NCI-H2196 (cell line): ENCODE data around the gene ZNF24.

Source experiments
- DNase-seq: peaks from one replicate; lab custom pipeline; 2025; ENCODE audit not compliant: unreplicated experiment; lab: John Stamatoyannopoulos, UW

Gene ZNF24

DNA sequence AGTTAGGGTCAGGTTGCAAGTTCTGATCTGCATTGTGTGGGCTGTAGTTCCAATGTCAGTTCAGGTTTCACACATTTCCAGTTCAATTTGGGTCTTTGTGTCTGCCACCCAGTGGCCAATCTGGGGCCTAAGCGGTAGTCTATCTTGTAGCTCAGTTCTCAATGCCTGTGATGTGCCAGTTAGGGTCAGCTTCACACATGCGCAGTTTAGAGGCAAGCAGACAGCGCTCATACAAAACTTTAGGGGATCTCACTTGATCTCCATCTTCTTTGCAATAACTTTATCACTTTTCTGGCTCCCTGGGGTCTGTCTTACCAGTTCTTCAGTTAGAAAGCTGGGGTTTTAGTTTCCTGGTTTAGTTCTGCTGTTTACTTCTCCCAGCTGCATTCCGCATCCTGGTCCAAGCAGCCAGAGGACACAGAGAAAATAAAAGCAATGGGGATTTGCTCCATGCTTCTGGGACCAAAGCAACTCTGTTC is 11.0 kb upstream of the ZNF24 start:
- peak; percentile 27 for DNase-seq

DNA sequence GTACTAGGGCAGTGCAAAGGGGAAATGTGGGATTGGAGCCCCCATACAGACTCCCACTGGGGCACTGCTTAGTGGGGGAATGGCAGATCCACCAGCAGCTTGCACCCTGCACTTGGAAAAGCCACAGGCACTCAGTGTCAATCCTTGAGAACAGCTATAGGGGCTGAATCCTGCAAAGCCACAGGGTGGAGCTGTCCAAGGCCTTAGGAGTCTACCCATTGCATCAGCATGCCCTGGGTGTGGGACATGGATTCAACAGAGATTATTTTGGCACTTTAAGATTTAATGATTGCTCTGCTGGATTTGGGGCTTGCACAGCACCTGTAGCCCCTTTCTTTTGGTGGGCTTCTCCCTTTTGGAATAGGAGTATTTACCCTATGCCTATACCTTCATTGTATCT is 8.6 kb upstream of the ZNF24 start:
- no peak for DNase-seq

DNA sequence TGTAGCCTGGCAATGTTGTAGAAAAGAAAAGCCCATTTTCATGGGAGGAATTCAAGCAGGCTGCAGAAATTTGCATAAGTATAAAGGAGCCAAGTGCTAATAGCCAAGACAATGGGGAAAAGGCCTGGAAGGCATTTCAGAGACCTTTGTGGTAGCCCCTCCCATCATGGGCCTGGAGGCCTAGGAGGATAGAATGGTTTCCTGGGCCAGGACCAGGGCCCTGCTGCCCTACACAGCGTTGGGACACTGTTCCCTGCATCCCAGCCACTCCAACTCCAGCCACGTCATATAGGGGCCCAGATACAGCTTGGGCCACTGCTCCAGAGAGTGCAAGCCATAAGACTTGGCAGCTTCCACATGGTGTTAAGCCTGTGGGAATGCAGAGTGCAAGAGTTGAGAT is 8.1 kb upstream of the ZNF24 start:
- DNase-seq: no peak

DNA sequence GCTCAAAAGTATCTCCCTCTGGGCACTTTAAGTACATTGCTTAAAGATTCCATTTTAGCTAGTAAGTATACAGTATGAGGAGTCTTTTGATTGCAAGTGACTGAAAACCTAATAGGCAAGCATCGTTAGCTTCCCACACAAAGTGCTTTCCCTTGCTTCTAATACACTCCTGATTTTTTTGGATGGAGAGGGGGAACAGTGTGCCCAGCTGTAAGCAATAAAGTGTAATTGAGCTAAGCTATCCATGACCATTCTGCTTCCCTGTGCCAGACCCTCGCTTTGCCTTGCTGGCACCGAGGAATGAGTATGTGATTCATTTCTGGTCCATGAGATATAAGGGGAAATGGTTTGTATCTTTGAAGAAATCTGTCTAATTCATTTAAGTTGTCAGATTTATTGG is 3.8 kb upstream of the ZNF24 start:
- no peak for DNase-seq

DNA sequence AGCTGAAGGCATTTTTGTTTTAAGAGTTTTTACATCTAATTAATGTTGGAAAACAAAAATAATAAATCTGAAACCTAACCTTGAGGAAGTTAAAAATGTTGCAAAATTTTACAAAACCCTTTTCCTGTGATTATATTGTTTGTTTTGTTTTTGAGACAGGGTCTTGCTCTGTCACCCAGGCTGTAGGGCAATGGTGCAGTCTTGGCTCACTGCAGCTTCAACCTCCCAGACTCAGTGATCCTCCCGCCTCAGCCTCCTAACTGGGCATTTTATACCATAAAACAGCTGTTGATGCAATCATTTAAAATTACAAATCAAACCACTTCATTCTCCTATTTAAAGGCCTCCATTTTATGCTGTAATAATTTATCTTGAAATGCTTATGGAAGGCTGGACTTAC is 1.7 kb upstream of the ZNF24 start:
- DNase-seq: no peak

DNA sequence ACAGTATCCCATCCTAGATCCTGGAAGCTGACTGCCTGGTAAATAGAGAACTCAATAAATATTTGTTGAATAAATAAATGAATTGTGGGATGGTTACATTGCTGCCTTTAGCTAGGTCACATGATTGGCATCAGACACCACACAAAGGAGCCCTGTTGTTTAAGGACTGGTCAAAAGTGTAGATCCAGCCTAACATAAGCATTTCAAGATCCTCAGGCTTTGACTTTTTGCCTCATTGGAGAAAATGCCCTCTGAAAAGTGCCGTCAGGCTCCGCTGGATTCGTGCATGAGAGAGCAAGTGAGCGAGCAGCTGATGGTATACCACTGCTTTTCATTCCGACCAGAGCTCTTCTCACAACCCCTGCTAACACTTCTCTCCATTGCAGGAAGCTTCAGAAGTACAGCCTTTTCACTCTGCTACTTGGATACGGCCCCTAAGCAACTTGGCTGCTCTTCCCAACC is 1.3 kb upstream of the ZNF24 start:
- peak; percentile 74 for DNase-seq

DNA sequence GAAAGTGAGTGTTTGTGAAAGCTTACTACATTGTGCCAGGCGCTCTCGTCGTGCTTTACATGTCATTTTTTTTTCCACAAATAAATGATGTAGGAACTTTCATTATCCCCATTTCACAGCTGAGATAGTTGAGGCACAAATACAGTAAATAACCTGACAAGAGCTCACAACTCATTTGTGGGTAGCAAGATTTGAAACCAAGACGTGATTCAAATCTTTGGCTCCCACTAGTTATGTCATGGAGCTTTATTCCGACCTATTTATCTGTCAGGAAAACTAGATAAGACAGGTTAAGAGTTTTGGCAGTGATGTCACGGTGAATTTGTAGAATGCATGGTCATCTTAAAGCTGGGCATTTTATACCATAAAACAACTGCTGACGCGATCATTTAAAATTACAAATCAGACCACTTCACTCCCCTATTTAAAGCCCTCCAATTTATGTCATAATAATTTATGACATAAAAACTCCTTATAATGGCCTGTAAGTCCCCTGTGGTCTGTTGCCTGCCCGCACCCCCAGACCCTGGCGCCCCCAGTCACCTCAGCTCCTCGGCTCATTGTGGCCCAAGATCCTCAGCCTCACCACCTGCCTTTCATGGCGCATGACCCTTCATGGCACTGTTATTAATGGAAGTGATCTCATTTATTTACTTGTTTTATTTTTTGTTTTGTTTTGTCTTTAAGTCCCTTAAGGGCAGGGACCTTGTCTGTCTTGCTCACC is 678 bp upstream of the ZNF24 start:
- peak; percentile 74 for DNase-seq

DNA sequence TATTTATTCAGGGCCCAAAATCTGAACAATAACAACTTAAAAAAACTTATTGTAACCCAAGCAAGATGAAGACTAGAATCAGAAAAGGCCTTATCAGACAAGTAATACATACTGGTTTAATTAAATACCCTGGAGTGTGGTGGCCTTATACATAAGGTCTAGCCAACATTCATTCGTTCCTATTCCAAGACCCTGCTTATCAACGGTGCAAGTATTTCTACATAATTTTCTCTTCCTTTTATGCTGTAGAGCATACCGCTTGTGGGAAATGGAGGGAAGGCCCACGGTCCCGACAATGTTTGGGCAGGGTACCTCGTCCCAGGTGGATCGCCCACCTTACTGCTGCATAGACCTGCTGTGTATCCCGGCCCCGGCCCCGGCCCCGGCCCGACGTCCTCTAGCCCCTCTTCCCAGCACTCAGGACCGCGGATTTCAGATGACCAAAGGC is 708 bp downstream of the ZNF24 start:
- DNase-seq: no peak

DNA sequence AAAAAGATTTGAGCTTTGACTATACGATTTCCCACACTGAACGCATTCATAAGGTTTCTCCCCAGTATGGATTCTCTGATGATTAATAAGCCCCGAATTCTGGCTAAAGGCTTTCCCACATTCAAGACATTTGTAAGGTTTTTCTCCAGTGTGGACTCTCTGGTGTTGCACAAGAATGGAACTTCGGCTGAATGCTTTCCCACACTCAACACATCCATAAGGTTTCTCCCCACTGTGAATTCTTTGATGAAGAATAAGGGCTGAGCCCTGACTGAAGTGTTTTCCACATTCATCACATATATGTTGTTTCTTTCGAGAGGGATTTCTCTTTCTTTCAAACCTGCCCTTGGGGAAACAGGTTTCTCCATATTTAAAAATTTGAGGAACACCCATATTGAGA is 6.9 kb downstream of the ZNF24 start:
- no peak for DNase-seq

DNA sequence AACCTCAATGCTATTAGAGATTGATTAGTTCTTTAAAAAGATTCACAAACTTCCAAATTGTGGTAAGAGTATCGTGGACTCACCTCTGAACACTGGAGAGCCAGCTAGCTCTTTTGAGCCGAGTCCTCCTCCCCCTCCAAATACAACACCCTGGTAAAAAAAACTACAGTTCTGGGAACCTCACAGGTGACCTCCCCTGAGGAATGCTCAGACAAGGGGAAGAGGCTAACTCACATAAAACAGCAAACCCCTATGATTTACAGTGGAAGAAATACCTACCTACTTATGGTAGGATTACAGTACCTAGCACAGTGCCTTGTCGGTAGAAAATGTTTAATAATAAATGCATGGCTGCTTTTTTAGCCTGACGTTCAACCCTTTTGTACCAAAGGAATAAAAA is 8.4 kb downstream of the ZNF24 start:
- DNase-seq: no peak

DNA sequence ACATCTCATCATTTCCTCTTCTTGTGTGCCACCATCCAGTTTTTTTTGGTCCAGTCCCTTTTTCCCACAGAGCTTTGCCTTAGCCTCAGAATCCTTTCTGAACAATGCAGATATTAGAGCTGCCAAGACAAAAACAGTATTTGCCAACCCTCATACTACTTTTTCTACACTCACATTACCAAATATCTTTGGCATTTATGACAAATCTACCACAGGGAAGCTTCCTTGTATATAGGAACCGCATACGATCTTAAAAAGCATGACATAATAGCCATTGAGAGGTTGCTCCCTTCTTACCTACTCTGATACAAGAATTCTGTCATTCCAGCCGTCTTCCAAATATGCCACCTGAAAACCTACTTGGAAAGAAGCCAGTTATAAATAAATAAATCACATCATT is 9.4 kb downstream of the ZNF24 start:
- no peak for DNase-seq

DNA sequence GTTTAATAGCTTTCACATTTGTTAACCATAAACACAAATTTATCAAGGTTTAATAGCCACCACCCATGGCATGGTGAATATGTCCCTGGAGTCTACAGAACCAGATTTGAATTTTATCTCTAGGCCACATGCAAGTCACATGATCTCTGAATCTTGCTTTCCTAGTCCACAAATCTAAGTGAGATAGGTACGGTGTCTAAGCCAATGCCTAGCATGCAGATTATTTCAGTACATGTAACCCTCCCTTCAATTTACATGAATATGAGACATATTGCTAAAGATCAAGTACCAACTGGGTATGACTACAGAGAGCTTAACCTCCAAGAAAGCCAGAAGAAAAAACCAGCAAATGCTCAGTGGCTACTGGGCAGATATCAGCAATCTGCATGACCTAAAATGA is 10.0 kb downstream of the ZNF24 start:
- no peak for DNase-seq

DNA sequence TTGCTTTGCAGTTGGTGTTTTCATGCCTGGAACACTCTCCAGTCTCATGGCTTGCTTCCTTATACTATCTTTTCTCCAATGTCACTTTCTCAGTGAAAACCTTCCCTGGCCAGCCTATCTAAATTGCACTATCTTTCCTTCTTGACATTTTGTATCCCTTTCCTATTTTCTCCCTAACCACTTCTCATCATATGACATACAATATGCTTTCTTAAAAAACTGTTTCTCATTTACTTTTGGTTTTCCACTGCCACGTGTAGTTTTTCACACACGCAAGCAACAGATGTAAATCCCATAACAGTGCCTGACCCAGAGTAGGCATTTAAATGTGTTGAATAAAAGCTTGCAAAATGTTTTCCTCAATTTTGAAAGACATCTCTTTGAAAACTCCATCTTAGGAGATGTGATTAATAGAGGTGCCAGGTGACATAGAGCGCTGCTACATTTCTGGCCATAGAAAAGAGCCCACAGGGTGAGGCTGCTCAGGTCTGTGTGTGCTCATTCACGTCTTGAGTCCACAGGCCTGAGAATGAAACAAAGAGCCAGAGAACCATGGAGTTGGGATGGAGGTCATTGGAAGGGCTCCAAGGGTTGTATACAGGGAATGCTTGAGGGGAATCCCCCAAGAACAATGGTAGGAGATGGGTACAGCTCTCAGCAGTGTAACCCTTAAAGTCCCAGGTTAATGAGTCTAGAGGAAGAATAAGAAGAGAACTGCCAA is 12.7 kb downstream of the ZNF24 start:
- no peak for DNase-seq

DNA sequence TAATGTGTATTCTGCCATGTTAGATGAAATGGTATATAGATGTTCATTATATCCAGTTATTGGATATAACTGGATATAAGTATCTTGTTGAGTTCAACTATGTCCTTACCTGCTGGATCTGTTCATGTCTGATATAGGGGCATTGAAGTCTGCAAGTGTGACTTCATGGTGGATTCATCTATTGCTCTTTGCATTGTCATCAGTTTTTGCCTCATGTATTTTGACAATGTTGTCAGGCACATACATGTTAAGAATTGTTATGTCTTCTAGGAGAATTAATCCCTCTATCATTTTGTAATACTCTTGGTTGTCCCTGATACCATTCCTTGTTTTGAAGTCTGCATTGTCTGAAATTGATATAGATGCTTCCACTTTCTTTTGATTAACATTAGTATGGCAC is 15.4 kb downstream of the ZNF24 start:
- no peak for DNase-seq

DNA sequence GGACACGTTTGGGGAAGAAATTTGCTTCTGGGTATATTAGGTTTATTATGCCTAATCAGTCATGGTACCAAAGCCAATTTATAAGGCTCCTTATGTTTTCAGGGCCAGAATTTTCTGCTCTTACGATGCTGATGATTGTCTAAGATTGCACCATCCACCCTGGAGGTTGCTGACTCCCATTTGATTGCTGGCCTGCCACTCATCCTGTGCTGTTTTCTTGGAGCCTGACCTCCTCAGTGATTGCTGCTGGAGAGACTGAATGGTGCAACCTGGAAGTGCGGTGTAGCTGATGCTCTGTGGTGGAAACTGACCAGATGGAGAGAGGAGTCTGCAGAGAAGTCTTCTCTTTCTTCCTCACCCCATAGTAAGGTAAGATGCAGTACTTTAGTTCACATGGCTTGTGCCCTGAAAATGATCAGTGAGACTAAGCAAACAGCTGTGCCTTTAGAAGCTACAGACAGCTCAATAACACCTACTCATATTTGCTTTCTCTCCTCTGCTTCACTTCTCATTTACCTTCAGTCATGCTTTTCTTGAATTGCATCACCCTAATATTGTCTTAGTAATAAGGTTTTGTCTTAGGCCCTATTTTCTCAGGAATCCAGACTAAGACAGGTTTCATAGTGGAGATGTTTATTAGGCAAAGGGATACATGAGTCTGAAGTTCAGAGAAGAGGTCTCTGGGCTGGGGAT is 17.4 kb downstream of the ZNF24 start:
- DNase-seq: no peak

DNA sequence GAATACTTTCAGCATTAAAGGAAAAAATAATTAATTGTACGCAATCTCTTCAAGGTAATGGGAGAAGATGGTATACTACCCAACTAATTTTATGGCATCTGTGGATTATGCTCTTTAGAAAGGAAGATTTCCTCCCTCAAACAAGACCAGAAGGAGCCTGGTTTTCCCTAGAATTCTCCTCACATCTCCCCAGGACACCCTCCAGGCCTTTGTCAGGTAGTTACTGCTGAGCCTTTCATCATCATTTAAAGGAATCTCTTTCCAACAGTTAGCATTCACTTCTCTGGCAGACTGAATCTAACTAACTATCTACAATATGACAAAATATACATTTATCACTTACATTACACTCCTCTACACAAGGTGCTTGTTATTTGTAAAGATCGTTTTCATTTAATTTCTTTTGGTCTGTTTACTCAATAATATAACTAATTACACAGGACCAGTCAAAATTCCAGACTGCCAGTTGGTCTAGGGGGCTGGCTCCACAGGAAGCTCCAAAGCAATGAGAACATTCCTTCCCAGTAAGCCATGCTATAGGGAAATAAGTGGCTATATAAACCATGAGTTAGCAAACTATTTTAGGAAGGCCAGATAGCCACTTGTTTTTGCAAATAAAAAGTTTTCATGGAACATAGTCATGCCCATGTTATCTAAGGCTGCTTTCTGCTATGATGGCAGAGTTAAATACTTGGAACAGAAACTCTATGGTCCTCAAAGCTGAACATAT is 19.1 kb downstream of the ZNF24 start:
- no peak for DNase-seq

DNA sequence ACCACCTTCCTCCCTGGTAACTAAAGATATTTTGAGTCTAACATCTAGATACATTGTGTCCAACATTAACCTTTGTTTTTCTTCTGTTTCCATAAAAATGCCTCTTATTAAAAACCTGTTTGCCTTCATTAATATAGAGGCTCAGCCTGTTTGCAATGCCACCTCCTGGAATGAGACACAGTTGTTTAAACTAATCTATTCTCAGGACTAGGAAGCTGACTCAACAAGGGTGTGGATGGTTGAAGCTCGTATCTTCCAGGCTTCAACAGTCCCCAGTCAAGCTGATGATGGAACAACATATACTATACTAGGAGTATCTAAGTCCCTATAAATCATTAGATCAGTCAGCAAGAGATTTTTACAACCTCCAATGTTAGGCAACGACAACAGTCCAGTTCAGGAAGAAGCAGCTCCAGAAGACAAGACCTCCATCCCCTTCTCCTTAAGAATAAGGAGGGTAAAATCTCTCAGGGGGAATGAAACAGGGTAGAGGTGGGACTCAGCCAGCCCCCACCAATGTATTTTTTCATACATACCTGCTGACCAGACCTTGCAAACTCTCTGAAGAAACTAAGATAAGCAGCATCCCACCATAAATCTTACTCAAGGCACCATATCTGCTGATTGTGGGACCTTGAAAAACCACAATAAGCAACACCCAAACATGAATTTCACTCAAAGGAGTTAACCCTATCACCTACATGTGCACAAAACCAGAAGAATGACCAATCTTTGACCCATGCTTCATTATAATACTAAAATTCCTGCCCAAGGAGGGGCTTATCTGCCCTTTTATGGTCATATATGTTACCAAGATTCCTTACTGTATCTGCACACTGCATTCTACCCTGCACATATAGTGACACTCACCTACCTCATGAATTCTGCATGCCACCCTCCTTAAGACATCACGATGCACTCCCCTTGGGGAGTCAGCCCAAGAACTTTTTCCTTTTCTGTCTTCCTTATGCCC is 21.4 kb downstream of the ZNF24 start:
- no peak for DNase-seq

DNA sequence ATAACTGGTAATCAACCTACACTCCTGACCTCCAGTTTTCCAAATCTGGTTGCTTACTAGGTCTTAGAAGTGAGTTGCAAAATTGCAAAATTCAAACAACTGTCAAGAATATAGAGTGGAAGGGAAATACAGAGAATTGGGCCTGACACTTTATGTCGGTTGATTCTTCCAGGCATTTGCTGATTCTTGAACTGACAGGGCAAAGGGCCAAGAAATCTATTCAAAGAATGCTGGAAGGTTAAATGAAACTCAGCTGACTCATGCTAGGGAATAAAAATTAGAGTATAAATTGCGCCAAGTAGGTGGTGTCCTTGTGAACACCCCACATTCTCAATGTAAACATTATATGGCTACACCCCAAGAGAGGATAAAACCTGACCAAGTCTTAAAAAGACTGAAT is 32.7 kb downstream of the ZNF24 start:
- DNase-seq: no peak

DNA sequence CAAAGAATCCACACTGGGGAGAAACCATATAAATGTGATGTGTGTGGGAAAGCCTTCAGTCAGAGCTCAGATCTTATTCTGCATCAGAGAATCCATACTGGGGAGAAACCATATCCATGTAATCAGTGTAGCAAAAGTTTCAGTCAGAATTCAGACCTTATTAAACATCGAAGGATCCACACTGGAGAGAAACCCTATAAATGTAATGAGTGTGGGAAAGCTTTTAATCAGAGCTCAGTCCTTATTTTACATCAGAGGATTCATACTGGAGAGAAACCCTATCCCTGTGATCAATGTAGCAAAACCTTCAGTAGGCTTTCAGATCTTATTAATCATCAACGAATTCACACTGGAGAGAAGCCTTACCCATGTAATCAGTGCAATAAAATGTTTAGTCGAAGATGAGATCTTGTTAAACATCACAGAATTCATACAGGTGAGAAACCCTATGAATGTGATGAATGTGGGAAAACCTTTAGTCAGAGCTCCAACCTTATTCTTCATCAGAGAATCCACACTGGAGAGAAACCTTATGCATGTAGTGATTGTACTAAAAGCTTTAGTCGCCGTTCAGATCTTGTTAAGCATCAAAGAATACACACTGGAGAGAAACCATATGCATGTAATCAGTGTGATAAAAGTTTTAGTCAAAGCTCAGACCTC is 37.5 kb downstream of the ZNF24 start:
- no peak for DNase-seq

DNA sequence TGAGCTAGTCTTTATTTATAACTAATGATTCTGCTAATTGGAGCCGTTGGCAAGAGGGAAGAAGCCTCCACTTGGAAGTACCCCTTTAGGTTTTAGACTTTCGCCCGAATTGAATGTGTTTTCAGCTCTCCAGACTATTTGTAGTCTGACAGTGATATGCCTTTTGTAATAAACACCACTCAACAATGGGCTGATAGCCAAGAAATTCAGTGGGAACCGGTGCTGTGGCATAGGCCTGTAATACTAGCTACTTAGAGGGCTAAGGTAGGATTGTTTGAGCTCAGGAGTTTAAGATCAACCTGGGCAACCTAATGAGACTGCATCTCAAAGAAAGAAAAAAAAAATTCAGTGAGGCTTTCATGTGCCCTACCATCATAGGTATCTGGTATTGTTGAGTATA is 40.6 kb downstream of the ZNF24 start:
- no peak for DNase-seq
